DMS 273 (cell line): ENCODE data around the gene DNAH9.
A peak's percentile ranks its signal among the peaks of the same experiment; 100 is the strongest.

ENCODE experiments used
- DNase-seq: peaks from one replicate; lab custom pipeline; 2025; ENCODE audit not compliant: unreplicated experiment; lab: John Stamatoyannopoulos, UW

The DNAH9 gene

DNA sequence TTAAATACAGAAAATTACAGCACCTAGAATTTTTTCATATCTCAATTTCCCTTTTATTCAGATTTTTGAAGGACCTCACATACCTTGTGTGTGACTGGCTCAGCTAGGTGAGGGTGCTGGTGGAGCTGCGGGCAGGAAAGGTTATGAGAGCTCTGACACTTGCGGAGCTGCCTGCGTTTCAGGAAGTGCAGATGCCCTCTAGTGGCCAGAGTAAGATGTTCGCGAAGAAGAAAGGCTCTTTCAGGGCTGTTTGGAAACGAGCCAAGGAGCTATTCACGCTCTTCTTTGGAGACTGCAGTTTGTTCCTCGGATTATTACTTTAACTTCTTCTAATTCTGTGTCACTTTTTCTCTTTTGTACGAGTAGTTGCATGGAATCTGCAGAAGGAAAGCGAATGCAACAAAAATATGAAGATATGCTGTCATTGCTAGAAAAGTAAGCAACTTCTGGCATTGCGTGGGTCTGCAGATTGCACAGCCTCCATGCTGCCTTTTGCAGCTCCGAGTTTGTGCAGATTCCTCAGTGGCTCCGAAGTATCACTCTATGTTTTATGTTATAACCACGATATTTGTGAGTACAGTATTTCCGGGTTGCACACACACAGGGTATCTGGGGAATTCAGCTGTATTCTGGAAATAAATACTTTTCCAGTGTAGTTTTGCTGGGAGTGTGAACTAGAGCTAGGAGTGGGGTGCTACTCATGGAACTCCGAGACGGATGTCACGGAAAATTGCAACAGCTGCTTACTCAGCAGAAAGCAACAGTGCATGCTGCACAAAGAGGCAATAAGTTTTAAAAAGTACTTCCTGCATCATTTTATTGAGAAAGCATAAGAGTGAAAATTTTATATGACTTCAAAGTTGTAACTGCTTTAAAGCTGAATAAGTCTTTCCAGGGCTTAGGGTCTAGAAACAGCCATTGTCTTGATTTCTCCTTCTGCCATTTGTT lies 46.3 kb downstream of the DNAH9 start:
- peak; percentile 92 for DNase-seq

DNA sequence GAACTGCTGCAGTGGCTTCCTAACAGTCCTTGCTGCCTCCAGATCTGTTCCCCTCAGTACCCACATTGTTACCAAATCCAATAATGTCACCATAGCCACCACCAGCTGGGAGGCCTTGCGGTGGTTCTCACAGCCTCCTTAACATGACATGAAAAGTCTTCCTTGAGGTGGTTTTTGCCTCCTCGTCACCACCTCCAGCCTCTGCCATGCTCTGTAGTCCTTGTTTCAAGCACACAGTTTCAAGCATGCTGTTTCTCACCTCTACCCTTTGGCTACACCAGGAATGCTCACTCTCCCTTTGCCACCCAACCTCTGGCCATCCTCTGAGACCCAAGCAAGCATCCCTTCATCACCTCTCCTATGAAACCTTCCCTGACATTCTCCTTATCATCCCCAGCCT lies 47.2 kb downstream of the DNAH9 start:
- DNase-seq: no peak

DNA sequence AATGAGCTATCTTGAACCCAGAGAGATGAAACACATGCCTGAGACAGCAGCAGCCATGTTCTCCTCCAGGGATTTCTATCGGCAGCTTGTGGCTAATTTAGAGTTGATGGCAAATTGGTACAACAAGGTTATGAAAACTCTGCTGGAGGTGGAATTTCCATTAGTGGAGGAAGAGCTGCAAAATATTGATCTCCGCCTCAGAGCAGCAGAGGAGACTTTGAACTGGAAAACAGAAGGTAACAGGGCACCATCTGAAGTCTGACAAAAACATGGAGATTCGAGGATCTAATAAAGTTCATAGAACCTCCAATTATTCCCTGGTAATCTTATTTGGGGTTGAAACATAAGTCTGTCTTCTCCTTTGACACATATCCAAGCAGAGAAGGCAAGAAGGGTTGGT lies 52.8 kb downstream of the DNAH9 start:
- no peak for DNase-seq

DNA sequence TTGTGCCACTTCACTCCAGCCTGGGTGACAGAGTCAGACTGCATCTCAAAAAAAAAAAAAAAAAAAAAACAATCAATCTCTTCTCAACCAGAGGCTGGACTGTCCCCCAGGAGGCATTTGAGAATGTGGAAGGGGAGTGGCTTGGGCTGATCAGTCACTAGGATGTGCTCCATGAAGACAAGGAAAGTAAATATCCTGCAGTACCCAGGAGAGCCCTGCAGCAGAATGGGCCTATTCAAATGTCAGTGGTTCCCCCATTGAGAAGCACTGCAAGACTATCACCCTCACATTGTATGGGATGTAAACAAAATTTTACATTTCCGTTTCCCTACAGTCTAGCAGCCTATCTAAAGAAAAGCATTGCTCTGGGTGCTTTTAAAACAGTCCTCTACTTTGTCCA lies 70.3 kb downstream of the DNAH9 start:
- DNase-seq: no peak

DNA sequence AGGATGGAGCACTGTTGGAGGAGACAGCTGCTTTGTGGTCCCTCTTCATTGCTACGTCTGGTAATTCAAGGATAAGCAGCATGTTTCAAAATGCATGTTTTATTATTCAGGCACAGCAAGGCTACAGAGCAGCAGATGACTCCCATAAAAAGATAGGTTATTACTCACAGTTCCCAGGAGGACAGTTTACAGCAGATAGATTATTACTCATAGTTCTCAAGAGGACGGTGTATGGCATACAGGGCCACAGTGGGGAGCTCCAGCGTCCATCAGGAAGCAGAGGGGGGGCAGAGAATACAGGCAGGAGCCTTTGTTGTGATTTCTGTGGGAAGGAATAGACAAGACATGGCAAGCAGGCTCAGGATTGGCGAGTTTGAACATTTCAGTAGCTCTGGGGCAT lies 72.9 kb downstream of the DNAH9 start:
- peak; percentile 13 for DNase-seq

DNA sequence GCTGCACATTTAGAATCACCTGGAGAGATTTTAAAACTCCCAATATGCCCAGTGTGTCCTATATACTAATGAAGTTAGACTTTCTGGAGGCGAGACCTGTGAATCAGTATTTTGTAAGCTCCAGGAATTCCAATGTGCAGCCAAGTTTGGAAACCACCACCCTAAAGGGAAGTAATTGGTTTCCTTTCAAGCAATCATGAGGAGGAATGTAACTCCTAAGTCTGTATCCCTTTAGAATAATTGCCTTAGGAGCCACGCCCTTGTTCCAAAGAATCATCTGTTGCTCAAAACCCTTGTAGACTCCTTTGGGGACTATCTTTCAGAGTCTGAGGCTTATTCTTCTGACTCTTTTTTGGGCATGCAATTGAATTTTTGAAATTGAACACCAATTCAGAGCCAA lies 84.4 kb downstream of the DNAH9 start:
- DNase-seq: no peak

DNA sequence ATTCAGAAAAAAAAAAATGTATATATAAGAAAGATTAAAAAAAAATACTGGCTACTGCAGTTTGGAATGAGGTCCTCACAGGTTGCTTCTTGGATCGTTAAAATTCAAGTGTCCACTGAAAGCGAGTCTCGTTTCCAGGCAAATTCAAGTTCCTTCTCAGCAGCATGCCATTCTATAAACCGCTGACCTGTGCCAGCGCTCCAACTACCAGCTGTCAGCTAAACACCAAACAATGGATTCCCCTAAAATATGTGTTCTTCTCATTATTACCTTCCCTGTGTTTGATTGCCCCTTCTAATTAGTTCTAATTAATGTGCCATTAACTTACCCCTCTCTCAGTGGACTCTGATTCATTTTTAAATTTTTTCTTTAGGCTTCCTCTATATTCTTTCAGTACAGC lies 92.4 kb downstream of the DNAH9 start:
- peak; percentile 24 for DNase-seq

DNA sequence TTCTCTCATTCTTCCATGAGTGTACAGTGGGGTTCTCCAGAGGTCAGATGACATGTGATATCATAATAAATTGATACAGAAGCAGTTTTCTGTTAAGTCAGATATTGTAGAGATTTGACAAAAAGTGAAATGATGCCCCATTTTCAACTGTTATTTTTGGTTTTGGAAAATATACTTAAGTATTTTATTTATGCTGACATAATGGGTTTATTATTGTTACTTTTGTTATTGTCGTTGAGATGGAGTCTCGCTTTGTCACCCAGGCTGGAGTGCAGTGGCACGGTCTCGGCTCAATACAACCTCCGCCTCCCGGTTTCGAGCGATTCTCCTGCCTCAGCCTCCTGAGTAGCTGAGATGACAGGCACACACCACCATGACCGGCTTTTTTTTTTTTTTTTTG lies 94.4 kb downstream of the DNAH9 start:
- DNase-seq: no peak

DNA sequence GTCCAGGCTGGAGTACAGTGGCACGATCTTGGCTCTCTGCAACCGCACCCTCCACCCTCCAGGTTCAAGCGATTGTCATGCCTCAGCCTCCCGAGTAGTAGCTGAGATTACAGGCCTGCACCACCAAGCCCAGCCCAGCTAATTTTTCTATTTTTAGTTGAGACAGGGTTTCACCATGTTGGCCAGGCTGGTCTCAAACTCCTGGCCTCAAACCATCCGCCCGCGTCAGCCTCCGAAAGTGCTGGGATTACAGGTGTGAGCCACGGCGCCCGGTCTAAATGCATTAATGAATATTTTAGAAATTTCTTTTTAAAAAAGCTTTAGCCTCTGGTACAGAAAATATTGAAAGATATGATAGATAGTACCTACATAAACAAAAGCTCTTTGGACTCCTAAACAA lies 95.0 kb downstream of the DNAH9 start:
- DNase-seq: no peak

DNA sequence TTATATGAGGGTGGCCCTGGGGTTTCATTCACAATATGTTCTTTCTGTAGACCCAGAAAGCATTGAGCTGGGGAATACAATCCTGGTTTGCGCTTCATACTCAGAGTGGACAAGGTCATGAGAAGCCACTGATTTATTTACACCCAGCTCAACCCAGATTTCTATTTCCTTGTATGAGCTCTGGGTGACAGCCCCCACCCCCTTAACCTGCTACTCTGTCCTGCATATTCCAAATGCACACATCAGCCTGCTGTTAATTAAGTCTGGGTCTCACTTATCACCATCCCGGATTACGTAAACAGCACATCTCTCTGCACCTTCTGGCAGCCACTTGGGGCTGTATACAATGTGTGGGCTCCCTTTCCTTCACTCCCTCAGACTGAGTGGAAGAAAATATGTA lies 102.4 kb downstream of the DNAH9 start:
- peak; percentile 43 for DNase-seq

DNA sequence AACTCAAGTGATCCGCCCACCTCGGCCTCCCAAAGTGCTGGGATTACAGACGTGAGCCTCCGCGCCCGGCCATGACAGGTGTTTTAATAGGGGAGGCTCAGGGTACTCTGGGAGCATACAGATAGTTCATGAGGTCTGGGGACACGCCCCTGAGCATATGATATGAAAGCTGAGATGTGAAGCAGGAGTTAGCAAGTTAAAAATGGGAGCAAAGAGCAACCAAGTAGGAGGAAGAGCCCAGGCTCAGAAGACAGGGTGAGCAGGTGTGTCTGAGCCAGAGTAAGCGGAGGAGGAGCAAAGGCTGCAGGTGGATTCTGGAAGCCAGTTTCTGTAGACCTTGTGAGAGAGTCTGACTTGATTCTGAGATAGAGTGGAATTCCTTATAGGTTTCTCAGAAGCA lies 103.6 kb downstream of the DNAH9 start:
- DNase-seq: no peak

DNA sequence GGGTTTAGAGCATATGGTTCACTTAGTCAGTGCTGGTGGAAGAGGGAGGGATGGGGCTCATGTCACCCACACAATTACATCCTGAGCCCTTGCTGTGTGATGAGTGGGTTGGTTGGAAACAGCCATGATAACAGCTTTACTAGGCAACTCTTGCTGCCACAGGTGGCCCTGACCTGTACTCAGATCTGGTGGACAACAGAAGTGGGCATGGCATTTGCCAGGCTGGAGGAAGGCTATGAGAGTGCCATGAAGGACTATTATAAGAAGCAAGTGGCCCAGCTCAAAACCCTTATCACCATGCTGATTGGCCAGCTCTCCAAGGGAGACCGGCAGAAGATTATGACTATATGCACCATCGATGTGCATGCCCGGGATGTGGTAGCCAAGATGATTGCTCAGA lies 105.8 kb downstream of the DNAH9 start:
- no peak for DNase-seq

DNA sequence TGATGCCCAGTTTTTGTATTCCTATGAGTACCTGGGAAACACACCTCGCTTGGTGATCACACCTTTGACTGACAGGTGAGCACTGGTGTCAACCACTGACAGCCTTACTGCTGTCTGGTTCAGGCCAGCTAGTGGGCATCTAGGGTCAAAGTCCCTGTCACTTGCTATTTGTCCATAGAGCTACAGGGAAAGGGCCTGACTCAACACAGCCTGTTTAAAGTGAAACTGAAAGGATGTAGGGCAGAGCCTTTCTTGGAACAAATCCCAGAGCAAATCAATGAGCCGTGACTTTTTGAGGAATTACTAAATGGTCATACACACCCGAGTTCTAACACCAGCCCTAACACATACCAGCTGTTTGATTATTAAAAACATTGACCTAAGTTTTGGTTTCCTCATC lies 106.8 kb downstream of the DNAH9 start:
- peak; percentile 60 for DNase-seq

DNA sequence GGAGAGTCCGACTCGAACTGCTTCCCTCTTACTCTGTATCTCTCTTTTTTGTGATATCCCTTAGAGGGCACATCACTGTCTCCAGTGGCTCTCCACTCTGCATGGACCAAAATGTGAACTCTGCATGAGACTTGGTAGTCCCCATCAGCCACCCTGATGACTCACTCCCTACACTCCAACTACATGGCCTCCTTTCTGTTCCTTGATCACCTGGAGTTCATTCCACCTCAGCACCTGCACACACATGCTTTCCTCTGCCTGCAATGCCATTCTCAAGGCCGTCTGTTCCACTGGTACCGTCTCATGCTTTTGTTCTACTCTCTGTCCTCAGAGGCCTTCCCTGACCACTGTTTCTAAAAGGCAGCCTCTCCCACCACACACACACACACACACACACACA lies 109.3 kb downstream of the DNAH9 start:
- DNase-seq: no peak

DNA sequence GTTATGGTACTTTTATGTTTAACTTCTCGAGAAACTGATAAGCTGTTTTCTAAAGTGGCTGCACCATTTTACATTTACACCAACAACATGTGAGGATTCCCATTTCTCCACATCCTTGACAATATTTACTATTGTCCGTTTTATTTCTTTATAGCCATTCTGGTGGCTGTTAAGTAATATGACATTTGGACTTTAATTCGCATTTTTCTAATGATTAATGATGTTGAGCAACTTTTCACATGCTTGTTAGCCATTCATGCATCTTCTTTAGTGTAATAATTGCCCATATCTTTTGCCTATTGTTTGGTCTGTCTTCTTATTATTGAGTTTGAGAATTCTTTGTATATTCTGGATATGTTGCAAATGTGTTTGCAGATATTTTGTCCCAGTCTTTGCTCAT lies 114.2 kb downstream of the DNAH9 start:
- no peak for DNase-seq

DNA sequence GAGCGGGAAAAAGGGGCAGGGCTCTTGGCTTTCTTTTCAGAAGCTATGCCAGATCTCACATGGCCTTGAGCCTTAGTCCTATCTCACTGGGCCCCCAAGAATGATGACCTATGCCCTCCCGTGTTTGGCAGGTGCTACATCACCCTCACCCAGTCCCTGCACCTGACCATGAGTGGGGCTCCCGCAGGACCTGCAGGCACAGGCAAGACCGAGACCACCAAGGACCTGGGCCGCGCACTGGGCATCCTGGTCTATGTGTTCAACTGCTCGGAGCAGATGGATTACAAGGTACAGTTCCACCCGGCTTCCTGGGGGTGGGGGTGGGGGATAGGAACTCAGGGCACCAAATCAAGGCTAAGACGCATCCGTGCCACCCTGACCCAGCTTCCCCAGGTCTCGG lies 120.9 kb downstream of the DNAH9 start:
- DNase-seq: no peak

DNA sequence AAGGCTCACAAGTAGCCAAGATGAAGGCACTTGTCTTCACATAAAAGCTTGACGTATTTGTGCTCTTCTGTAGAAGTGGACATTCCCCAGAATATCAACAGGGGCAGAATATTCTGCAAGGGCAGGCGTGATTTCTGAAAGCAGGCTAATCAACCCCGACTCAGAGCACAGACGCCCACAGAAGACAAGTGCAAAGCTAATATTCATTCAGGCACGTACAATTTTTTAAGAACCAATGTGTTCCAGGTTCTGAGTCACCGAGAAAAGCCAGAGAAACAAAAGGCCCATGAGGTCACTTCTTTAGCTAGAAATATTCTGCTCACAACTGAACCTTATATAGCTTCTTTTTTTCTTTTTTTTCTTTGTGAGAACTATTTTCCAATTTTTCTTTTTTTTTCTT lies 121.6 kb downstream of the DNAH9 start:
- DNase-seq: no peak

DNA sequence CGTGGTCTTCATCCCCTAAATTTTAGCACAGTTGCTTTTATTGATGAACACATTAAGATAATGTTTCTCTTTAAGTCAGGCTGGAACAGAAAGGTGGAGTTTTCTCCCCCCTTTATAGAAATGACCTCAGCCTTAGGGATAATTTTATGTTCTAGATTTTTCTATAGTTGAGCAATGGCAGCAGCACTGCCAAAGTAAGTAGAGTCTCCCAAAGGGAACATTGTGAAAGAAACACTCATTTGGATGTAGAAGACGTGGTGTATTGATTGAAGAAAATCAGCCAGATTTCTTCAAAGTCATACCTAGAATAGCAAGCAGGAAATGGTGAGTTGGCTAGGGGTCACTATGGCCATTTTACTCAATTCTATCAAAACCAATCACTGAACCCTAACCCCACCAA lies 122.5 kb downstream of the DNAH9 start:
- no peak for DNase-seq

DNA sequence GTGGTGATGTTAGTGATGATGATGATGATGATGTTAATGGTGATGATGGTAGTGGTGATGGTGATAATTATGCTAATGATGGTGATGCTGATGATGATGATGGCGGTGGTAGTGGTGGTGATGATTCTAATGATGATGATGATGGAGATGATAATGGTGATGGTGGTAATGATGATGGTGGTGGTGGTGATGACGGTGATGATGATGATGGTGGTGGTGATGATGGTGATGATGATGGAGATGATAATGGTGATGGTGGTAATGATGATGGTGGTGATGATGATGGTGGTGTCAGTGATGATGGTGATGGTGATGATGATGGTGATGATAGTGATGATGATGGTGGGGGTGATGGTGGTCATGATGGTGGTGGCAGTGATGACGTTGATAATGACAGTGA lies 132.5 kb downstream of the DNAH9 start:
- no peak for DNase-seq

DNA sequence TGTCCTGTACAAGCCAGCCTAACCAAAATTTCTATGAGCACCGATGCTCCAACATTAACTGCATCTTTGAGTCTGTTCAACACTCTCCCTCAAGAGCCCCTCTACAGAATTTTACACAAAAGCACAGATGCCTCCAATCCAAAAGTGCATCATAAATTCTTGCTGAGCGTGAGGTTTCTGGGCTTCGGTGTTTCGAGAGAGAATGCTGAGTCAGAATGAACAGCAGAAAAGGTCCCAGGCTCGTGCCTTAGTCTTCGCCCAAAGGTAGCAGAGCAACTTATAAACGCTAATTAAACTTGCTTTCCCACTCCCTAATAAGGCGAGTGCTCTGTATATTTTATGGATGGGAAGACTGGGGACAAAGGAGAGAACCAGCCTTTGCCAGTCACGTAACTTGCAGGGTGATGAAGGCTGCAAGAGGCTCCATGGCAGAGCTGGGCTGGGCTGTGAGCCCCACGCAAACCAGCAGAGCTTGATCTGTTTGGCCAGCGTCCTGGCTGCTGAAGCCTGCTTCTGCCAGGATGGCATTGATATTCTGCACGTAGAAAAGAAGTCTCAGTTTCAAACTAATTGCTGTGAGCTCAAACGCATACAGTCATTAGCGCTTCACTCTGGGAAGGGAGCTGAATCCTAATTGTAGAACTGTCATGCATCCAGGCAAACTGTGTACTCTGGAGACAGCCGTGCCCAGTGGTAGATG lies 138.5 kb downstream of the DNAH9 start:
- peak; percentile 24 for DNase-seq

DNA sequence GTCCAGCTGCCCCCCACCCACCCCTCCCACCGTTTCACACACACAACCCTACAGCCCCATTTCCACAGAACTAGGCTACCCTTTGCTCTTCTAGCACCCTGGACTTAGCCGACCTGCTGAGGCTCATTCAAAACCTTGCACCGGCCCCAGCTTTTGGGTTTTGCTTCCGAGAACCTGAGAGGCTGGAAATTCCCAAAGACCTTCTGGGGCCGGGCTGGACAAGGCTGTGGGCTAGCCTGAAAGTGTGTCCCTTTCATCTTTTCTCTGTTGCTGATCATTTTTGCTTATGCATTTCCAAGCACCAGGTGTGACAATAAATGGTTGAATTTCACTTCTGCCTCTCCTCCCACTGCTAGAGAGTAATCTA lies 139.0 kb downstream of the DNAH9 start:
- DNase-seq: no peak

DNA sequence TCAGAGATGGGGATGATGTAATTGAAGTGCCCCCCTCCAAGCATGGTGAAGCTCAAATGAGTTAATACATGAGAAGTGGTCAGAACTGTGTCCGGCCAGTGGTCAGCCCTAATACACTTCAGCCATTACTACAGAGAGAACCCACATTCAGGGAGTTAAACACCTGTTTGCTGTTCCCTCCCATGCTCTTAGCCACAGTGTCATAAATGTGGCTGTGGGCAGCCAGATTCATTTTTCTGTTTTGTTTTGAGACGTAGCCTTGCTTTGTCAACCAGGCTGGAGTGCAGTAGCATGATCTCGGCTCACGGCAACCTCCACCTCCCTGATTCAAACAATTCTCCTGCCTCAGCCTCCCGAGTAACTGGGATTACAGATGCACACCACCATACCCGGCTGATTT lies 139.9 kb downstream of the DNAH9 start:
- DNase-seq: no peak

DNA sequence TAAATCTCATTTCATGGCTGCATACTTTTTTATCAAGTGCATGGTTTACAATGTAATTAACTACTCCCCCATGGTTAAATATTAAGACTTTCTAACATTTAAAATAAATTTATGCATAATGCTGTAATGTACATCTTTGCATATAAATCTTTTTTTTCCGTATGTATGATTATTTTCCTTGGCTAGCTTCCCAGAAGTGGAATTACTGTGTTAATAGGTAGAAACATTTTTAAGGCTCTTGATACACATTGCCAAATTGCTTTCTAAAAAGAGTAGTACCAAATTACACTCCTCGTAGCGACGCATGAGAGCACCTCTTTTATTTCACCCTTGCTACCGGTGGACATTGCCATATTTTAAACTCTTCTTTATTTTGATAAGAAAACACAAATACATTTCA lies 141.1 kb downstream of the DNAH9 start:
- no peak for DNase-seq
